Psoas muscle (tissue), 8 donors: Measurements from ENCODE around the gene PTPN14. TPM values are rescaled to one million over a fixed set of nuclear protein-coding genes. Genes with fewer than 3 reads are reported as not detected.

Source experiments
- ATAC-seq, 4 donors: fragments of 200-7000 bp; cut with Tn5 transposase; one replicate each; pipeline ENCODE4 v1.9.1; 2020; ENCODE audit warnings: moderate library complexity in 3 of 4, mild to moderate bottlenecking in 2 of 4
- DNase-seq, 2 donors: peaks; one replicate each; pipeline ENCODE4 v3.0.0-alpha.2; 2020
- H3K27ac ChIP-seq: fragments of 200-600 bp; one replicate; pipeline ENCODE4 v1.8.0; 2022
- H3K27me3 ChIP-seq, 3 donors: fragments of 200-600 bp in 1 of 3; one replicate each; pipeline versions ENCODE4 v1.6.1 to v1.8.0; 2013 to 2022; ENCODE audit warnings: low read length in 2 of 3, mild to moderate bottlenecking in 2 of 3, moderate library complexity in 1 of 3; ENCODE audit not compliant: insufficient read depth in 3 of 3
- H3K36me3 ChIP-seq, 2 donors: fragments of 200-600 bp in 1 of 2; one replicate each; pipeline versions ENCODE4 v1.6.1 to v1.8.0; 2013 to 2022; ENCODE audit warnings: low read depth in 1 of 2, mild to moderate bottlenecking in 1 of 2, moderate library complexity in 1 of 2; ENCODE audit not compliant: insufficient read depth in 1 of 2
- H3K4me1 ChIP-seq: fragments of 200-600 bp; one replicate; pipeline ENCODE4 v1.8.0; 2022
- H3K4me3 ChIP-seq: fragments of 200-600 bp; one replicate; pipeline ENCODE4 v1.8.0; 2022; ENCODE audit warnings: mild to moderate bottlenecking
- H3K9me3 ChIP-seq: fragments of 200-600 bp; one replicate; pipeline ENCODE4 v1.8.0; 2022
- WGBS, 3 donors: extraction: QIAGEN DNeasy Blood & Tissue Kit; methylation state at CpG; one replicate each; pipeline versions ENCODE4 v1.1.6 to v1.1.7; 2013; 5-methylcytosine and 5-hydroxymethylcytosine counted together
- intact Hi-C, 2 donors: fragments of 100-400 bp; cut with DNase I; formaldehyde crosslinking; loops; one replicate each; pipeline versions ENCODE4 v1.11.0 to v1.14.2; 2022
- polyA plus RNA-seq, 3 donors: library from polyadenylated mRNA; stranded (reverse); fragments of 200-250 nt; gene quantifications; one replicate each; pipeline ENCODE4 v1.2.3, GENCODE V29; 2013
- total RNA-seq, 4 donors: library from RNA; stranded (reverse); fragmentation: NEBNext Ultra II Directional in 2 of 4; extraction: Animal tissue kit (Norgen Biotek cat#: 25700) in 2 of 4; gene quantifications; one replicate each; pipeline versions ENCODE4 v1.2.1 to v1.2.4, GENCODE V29; 2021 to 2023
- TF ChIP-seq, protein P1 (sequence below): fragments of 200-600 bp; IDR thresholded peaks from one replicate; pipeline ENCODE4 v1.8.0; 2022; ENCODE audit warnings: antibody characterized with exemption
- donor health status: healthy with polysubstance abuse.
- donor health status: DM: no; HTN: no; CAD: no; lungs with moderate emphysema.
- donor health status: Bipolar disorder and iron deficiency.
- donor health status: healthy.
- donor health status: DM: yes; HTN: yes; CAD: no.
- donor health status: DM: no; HTN: no; CAD: no.
- donor health status: DM: no; HTN: no; CAD: no.
- donor health status: DM: yes; HTN: yes; CAD: no.

The PTPN14 gene
- total and polyA plus RNA-seq, 7 donors, result 7.2 to 106 (median 50.8) TPM

DNA sequence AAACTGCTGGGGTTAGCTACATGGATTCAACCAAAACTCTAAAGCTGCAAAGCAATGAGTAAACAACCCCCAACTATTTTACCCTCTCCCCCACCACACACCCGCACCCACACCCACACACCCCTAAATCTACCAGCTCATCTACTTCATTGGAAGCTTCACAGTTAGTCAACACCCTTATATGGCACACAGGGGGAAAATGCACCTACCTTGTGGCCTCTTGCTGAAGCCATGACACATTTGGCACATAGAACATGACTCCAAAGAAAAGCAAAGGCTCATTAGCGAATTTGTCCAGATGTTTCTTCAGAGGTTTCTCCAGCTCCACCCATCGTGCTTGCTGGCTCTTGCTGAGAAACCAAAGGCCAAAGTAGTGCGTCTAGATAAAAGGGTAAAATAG is 99.8 kb downstream of the PTPN14 start:
- intact Hi-C loops, result loop anchor here in 1 of 2 donors (5.0 kb wide), 2 partner anchors 36 to 49 kb away; no protein-coding TSS in a partner anchor
- TF ChIP-seq, protein P1, sequence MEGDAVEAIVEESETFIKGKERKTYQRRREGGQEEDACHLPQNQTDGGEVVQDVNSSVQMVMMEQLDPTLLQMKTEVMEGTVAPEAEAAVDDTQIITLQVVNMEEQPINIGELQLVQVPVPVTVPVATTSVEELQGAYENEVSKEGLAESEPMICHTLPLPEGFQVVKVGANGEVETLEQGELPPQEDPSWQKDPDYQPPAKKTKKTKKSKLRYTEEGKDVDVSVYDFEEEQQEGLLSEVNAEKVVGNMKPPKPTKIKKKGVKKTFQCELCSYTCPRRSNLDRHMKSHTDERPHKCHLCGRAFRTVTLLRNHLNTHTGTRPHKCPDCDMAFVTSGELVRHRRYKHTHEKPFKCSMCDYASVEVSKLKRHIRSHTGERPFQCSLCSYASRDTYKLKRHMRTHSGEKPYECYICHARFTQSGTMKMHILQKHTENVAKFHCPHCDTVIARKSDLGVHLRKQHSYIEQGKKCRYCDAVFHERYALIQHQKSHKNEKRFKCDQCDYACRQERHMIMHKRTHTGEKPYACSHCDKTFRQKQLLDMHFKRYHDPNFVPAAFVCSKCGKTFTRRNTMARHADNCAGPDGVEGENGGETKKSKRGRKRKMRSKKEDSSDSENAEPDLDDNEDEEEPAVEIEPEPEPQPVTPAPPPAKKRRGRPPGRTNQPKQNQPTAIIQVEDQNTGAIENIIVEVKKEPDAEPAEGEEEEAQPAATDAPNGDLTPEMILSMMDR, result no peak
- Histone ChIP-seq H3K4me3 (no peak overlapping the region), H3K4me1 (peaks cover 55% of the 10 kb centered on the region), H3K27me3 (no peaks in the 10 kb centered on the region), H3K27ac (peak overlapping the region; percentile 27), H3K9me3 (no peaks in the 10 kb centered on the region), H3K36me3 (peaks cover 0 to 5% of the 10 kb centered on the region in 2 donors)
- WGBS, 3 donors, result 71 to 77% (median 73%) methylated on average over 4 of the region's 4 CpGs
- no peak for DNase-seq
- no peak for ATAC-seq

DNA sequence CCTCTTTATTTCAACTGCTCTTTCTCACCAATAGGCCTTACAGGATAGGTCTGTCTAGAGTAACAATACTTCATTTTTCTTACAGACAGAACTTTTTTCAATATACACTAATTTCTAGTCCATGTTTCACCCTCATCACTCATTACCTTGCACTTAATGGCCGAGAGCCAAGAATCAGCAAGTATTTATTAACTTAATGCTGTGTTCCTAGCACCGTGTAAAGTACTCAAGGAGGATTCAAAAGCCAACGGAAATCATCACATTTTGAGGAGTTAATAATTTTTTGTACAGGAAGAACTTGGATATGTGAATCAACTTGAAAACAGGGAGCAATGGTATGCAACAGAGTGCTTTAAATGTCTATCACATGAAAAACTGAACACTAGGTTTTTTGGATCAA is 102.0 kb downstream of the PTPN14 start:
- no peak for DNase-seq
- Histone ChIP-seq H3K4me3 (no peak overlapping the region), H3K9me3 (no peaks in the 10 kb centered on the region), H3K27ac (no peak overlapping the region), H3K4me1 (peaks cover 58% of the 10 kb centered on the region), H3K27me3 (no peaks in the 10 kb centered on the region), H3K36me3 (peaks cover 0 to 5% of the 10 kb centered on the region in 2 donors)
- intact Hi-C loops, result no loop called here
- no peak for ATAC-seq
- WGBS, 3 donors, result 93 to 96% (median 93%) methylated on average over 3 of the region's 3 CpGs
- TF ChIP-seq, protein P1, result no peak

DNA sequence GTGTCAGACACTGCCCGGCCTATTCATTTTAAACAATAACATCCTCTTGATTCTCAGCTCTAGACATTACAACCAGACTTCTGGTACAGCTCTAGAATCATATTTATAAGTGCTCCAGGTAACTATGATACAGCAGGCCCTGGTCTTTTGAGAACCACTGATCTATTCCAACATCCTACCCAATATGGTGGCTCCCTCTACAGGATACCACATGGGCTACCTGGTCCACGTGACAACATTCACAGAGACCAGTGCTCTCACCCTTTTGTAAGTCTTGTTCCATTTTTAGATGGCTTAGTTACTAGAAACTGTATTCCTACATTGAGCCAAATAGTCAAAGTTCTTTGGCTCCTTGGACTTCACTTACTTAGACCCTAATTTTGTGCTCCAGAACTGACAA is 102.9 kb downstream of the PTPN14 start:
- no peaks in the 10 kb centered on the region for H3K27me3 ChIP-seq
- no peak overlapping the region for H3K4me3 ChIP-seq
- H3K4me1 ChIP-seq, result peaks cover 56% of the 10 kb centered on the region
- peaks cover 0 to 5% of the 10 kb centered on the region in 2 donors for H3K36me3 ChIP-seq
- TF ChIP-seq, protein P1, result no peak
- no peak overlapping the region for H3K27ac ChIP-seq
- intact Hi-C loops, result no loop called here
- ATAC-seq (no peak), DNase-seq (no peak)
- WGBS, 3 donors, result 96 to 100% (median 97%) methylated on average over 2 of the region's 2 CpGs
- H3K9me3 ChIP-seq, result no peaks in the 10 kb centered on the region

DNA sequence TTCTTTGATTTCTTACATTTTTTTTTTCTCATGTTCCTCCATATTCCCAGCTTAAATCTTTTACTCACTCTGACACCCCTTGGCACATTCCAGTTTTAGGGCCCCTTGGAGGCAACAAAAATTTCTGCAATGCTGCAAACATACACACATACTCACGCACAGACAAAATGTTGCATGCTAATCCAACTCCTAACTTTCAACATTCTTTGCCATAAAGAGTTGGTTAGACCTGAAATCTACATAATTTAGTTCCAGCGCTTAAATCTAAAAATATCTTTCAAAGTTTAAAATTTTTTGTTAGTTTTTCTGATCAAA is 103.9 kb downstream of the PTPN14 start:
- ATAC-seq (no peak), DNase-seq (no peak)
- Histone ChIP-seq H3K4me3 (no peak overlapping the region), H3K36me3 (peaks cover 0 to 5% of the 10 kb centered on the region in 2 donors), H3K4me1 (peaks cover 46% of the 10 kb centered on the region), H3K9me3 (no peaks in the 10 kb centered on the region), H3K27me3 (no peaks in the 10 kb centered on the region), H3K27ac (peak overlapping the region; percentile 23)
- intact Hi-C loops, result no loop called here
- WGBS, 3 donors, result 93 to 96% (median 96%) methylated on average over 2 of the region's 2 CpGs
- TF ChIP-seq, protein P1, result no peak
